C4-2B (cell line): ENCODE measurements around the gene LDHAL6A.

Experiments
- CTCF ChIP-seq: fragments of 450-650 bp; conservative IDR thresholded peaks from 2 replicates; pipeline ENCODE4 v1.5.1; 2017; ENCODE audit warnings: mild to moderate bottlenecking
- ZFX ChIP-seq: fragments of 450-650 bp; IDR thresholded peaks from 2 replicates; pipeline ENCODE4 v1.6.1; 2017

DNA sequence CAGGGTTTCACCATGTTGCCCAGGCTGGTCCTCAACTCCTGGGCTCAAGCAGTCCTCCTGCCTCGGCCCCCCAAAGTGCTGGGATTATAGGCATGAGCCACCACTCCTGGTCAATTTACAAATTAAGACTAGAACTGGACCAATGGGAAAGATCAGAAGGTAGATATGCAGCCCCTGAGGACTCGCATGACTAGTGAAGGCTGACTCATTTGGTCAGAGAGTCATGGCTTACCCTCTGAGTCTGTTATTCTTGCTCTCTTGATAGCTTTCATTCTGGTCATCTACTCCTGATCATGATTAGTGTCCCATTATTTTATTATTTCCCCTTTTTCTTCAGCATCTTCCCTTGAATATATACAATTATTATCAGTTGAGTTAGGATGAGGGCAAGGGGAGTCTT lies 2.7 kb upstream of the LDHAL6A start:
- TF ChIP-seq CTCF (no peak), ZFX (no peak)
